Activated CD4-positive, alpha-beta memory T cell treated with anti-CD3 and anti-CD28 coated beads, Interleukin-2, amount 10 ng/mL, durations not matched to agents 7 days and 5 days (primary cell): ENCODE measurements around the gene EIF4A2. TPM values are rescaled to one million over a fixed set of nuclear protein-coding genes. Genes with fewer than 3 reads are reported as not detected.

ENCODE experiments used
- CTCF ChIA-PET: fragments of 350-600 bp; sonication (Branson Sonifier 250); formaldehyde crosslinking; loops from one replicate; lab custom pipeline; 2021; ENCODE audit warnings: antibody characterized with exemption, inconsistent platforms; lab: Charles Lee
- POLR2A ChIA-PET: fragments of 350-600 bp; sonication (Branson Sonifier 250); formaldehyde crosslinking; loops from one replicate; lab custom pipeline; 2021; ENCODE audit warnings: antibody characterized with exemption; lab: Charles Lee
- DNase-seq: peaks from one replicate; pipeline ENCODE4 v3.0.0-alpha.2; 2020
- H3K27ac Mint-ChIP-seq: one replicate; pipeline ENCODE4 v1.8.0; 2021; ENCODE audit warnings: mild to moderate bottlenecking, mixed read lengths
- H3K27me3 Mint-ChIP-seq: one replicate; pipeline ENCODE4 v1.8.0; 2021; ENCODE audit warnings: mixed read lengths
- H3K36me3 Mint-ChIP-seq: one replicate; pipeline ENCODE4 v1.8.0; 2021; ENCODE audit warnings: low read depth, mixed read lengths
- H3K4me1 Mint-ChIP-seq: one replicate; pipeline ENCODE4 v1.8.0; 2021; ENCODE audit warnings: mixed read lengths
- H3K4me3 Mint-ChIP-seq: one replicate; pipeline ENCODE4 v1.8.0; 2021; ENCODE audit warnings: mild to moderate bottlenecking, mixed read lengths
- H3K9me3 Mint-ChIP-seq: one replicate; pipeline ENCODE4 v1.8.0; 2021; ENCODE audit warnings: mixed read lengths
- total RNA-seq, 2 experiments: library from RNA; stranded (reverse); gene quantifications; one replicate each; pipeline ENCODE4 v1.2.3, GENCODE V29; 2021

Gene EIF4A2
- total RNA-seq, 2 experiments from 2014 or later: 385 to 388 TPM

GRCh38 chr3:186825294-186825821 lies 42.0 kb downstream of the EIF4A2 start:
- Mint-ChIP-seq H3K4me3 (peak overlapping the region; percentile 75), H3K27ac (no peak overlapping the region), H3K4me1 (peaks cover 27% of the 10 kb centered on the region), H3K9me3 (no peaks in the 10 kb centered on the region), H3K27me3 (peaks cover 22% of the 10 kb centered on the region), H3K36me3 (no peaks in the 10 kb centered on the region)
- POLR2A ChIA-PET: interaction anchor here (0.7 to 5.2 kb wide), 5 partner anchors 19 to 56 kb away, joined by 3 to 60 read pairs (median 6); partner anchors contain the start of genes EIF4A2 and RFC4
- CTCF ChIA-PET: interaction anchor here (1.1 to 1.9 kb wide), 6 partner anchors 11 to 339 kb away, joined by 3 to 8 read pairs (median 3); partner anchors contain the start of gene RPL39L
- DNase-seq: peak; percentile 35

GRCh38 chr3:186825872-186826409 lies 42.6 kb downstream of the EIF4A2 start:
- Mint-ChIP-seq H3K36me3 (no peaks in the 10 kb centered on the region), H3K27ac (no peak overlapping the region), H3K27me3 (peaks cover 28% of the 10 kb centered on the region), H3K9me3 (no peaks in the 10 kb centered on the region), H3K4me3 (peak overlapping the region; percentile 75), H3K4me1 (peaks cover 27% of the 10 kb centered on the region)
- DNase-seq: no peak
- ChIA-PET CTCF (interaction anchor here (1.4 to 1.9 kb wide), 4 partner anchors 37 to 339 kb away, joined by 3 to 8 read pairs (median 4); no protein-coding TSS in a partner anchor), POLR2A (interaction anchor here (0.7 to 5.2 kb wide), 12 partner anchors 13 to 314 kb away, joined by 3 to 60 read pairs (median 6); partner anchors contain the start of genes EIF4A2, RFC4, RPL39L and ST6GAL1)

GRCh38 chr3:186826410-186826975 lies 43.1 kb downstream of the EIF4A2 start:
- peak; percentile 36 for DNase-seq
- H3K9me3 Mint-ChIP-seq: no peaks in the 10 kb centered on the region
- peaks cover 27% of the 10 kb centered on the region for H3K4me1 Mint-ChIP-seq
- CTCF ChIA-PET: interaction anchor here (0.9 to 1.8 kb wide), 7 partner anchors 209 to 338 kb away, joined by 3 to 12 read pairs (median 5); no protein-coding TSS in a partner anchor
- H3K4me3 Mint-ChIP-seq: peak overlapping the region; percentile 75
- POLR2A ChIA-PET: interaction anchor here (1.0 to 5.2 kb wide), 18 partner anchors 8 to 889 kb away, joined by 3 to 60 read pairs (median 6); partner anchors contain the start of genes DNAJB11, EIF4A2, RFC4 and RPL39L
- peaks cover 32% of the 10 kb centered on the region for H3K27me3 Mint-ChIP-seq
- H3K27ac Mint-ChIP-seq: peak overlapping the region; percentile 23
- no peaks in the 10 kb centered on the region for H3K36me3 Mint-ChIP-seq

GRCh38 chr3:186826976-186827857 lies 43.8 kb downstream of the EIF4A2 start:
- peak overlapping the region; percentile 57 for H3K27ac Mint-ChIP-seq
- peaks cover 27% of the 10 kb centered on the region for H3K4me1 Mint-ChIP-seq
- H3K4me3 Mint-ChIP-seq: peak overlapping the region; percentile 75
- H3K36me3 Mint-ChIP-seq: no peaks in the 10 kb centered on the region
- peak; percentile 89 for DNase-seq
- POLR2A ChIA-PET: interaction anchor here (0.8 to 5.2 kb wide), 23 partner anchors 9 to 890 kb away, joined by 3 to 60 read pairs (median 6); partner anchors contain the start of genes DNAJB11, EIF4A2, RFC4 and RPL39L
- H3K9me3 Mint-ChIP-seq: no peaks in the 10 kb centered on the region
- peaks cover 39% of the 10 kb centered on the region for H3K27me3 Mint-ChIP-seq
- CTCF ChIA-PET: interaction anchor here (0.7 to 1.6 kb wide), 14 partner anchors 9 to 324 kb away, joined by 3 to 12 read pairs (median 4); partner anchors contain the start of gene RPL39L

GRCh38 chr3:186828340-186828739 lies 45.0 kb downstream of the EIF4A2 start:
- no peak for DNase-seq
- Mint-ChIP-seq H3K27me3 (peaks cover 49% of the 10 kb centered on the region), H3K4me3 (no peak overlapping the region)

GRCh38 chr3:186831798-186832197 lies 48.4 kb downstream of the EIF4A2 start:
- POLR2A ChIA-PET: no interaction called here
- DNase-seq: no peak
- CTCF ChIA-PET: no interaction called here
- peaks cover 65% of the 10 kb centered on the region for H3K27me3 Mint-ChIP-seq
- H3K4me3 Mint-ChIP-seq: no peak overlapping the region
- H3K36me3 Mint-ChIP-seq: no peaks in the 10 kb centered on the region
- peaks cover 4% of the 10 kb centered on the region for H3K4me1 Mint-ChIP-seq
- H3K9me3 Mint-ChIP-seq: no peaks in the 10 kb centered on the region
- H3K27ac Mint-ChIP-seq: no peak overlapping the region

More at GRCh38 chr3:186828340-186828739, 45.0 kb downstream of the EIF4A2 start:
- H3K4me1 Mint-ChIP-seq: peaks cover 27% of the 10 kb centered on the region
- H3K27ac Mint-ChIP-seq: no peak overlapping the region
- no peaks in the 10 kb centered on the region for H3K9me3 Mint-ChIP-seq
- no peaks in the 10 kb centered on the region for H3K36me3 Mint-ChIP-seq
- POLR2A ChIA-PET: interaction anchor here (1.7 to 5.2 kb wide), 6 partner anchors 45 to 311 kb away, joined by 6 to 60 read pairs (median 10); partner anchors contain the start of genes DNAJB11, EIF4A2, RPL39L and ST6GAL1
- CTCF ChIA-PET: interaction anchor here (0.6 to 1.6 kb wide), 3 partner anchors 211 to 337 kb away, joined by 4 to 12 read pairs (median 5); partner anchors contain the start of gene RPL39L

GRCh38 chr3:186832276-186832675 lies 48.9 kb downstream of the EIF4A2 start:
- CTCF ChIA-PET: no interaction called here
- peaks cover 65% of the 10 kb centered on the region for H3K27me3 Mint-ChIP-seq

More at GRCh38 chr3:186832276-186832675, 48.9 kb downstream of the EIF4A2 start:
- H3K27ac Mint-ChIP-seq: no peak overlapping the region
- peaks cover 4% of the 10 kb centered on the region for H3K4me1 Mint-ChIP-seq
- POLR2A ChIA-PET: no interaction called here
- H3K36me3 Mint-ChIP-seq: no peaks in the 10 kb centered on the region
- H3K4me3 Mint-ChIP-seq: no peak overlapping the region
- DNase-seq: no peak
- H3K9me3 Mint-ChIP-seq: no peaks in the 10 kb centered on the region

Other genes with a start within 250 kb of the EIF4A2 start
- 1 to 10 TPM; 4.1 to 4.8 TPM for gene CRYGS, start 239.2 kb upstream of the EIF4A2 start, total RNA-seq
- gene TBCCD1, start 216.2 kb upstream of the EIF4A2 start, total RNA-seq: 10 to 100 TPM; 11.9 to 13.5 TPM
- gene DNAJB11, start 212.9 kb upstream of the EIF4A2 start, total RNA-seq: 10 to 100 TPM; 50.7 to 55.7 TPM
- gene AHSG, start 170.5 kb upstream of the EIF4A2 start, total RNA-seq: not detected
- not detected for gene FETUB, start 143.2 kb upstream of the EIF4A2 start, total RNA-seq
- not detected for gene HRG, start 117.6 kb upstream of the EIF4A2 start, total RNA-seq
- not detected for gene KNG1, start 66.2 kb upstream of the EIF4A2 start, total RNA-seq
- gene RFC4, start 22.9 kb downstream of the EIF4A2 start, total RNA-seq: 10 to 100 TPM; 85.5 to 89.3 TPM
- not detected for gene ADIPOQ, start 59.1 kb downstream of the EIF4A2 start, total RNA-seq
- 100 to 1,000 TPM; 116 to 128 TPM for gene ST6GAL1, start 146.9 kb downstream of the EIF4A2 start, total RNA-seq